Type B pancreatic cell (in vitro differentiated cells): ENCODE measurements around the gene CHST5. TPM values are rescaled to one million over a fixed set of nuclear protein-coding genes. Genes with fewer than 3 reads are reported as not detected.

ENCODE experiments used
- DNase-seq: peaks from one replicate; pipeline ENCODE4 v3.0.0; 2021; ENCODE audit warnings: mixed read lengths; ENCODE audit not compliant: unreplicated experiment; ENCODE audit errors: extremely low spot score
- H3K27ac Mint-ChIP-seq: 2 replicates; pipeline ENCODE4 v1.8.0; 2021; ENCODE audit warnings: mild to moderate bottlenecking, mixed read lengths
- H3K27me3 Mint-ChIP-seq: 2 replicates; pipeline ENCODE4 v1.8.0; 2021; ENCODE audit warnings: mixed read lengths
- H3K36me3 Mint-ChIP-seq: 2 replicates; pipeline ENCODE4 v1.8.0; 2021; ENCODE audit warnings: mixed read lengths
- H3K4me1 Mint-ChIP-seq: one replicate; pipeline ENCODE4 v1.8.0; 2021; ENCODE audit warnings: mixed read lengths; ENCODE audit not compliant: unreplicated experiment
- H3K4me3 Mint-ChIP-seq: 2 replicates; pipeline ENCODE4 v1.8.0; 2021; ENCODE audit warnings: mild to moderate bottlenecking, mixed read lengths
- H3K9me3 Mint-ChIP-seq: 2 replicates; pipeline ENCODE4 v1.8.0; 2021; ENCODE audit warnings: mixed read lengths
- CTCF ChIP-seq: fragments of 200-600 bp; sonication (generic); conservative IDR thresholded peaks from 2 replicates; pipeline ENCODE4 v1.5.0; 2021; ENCODE audit warnings: antibody characterized with exemption, mild to moderate bottlenecking
- total RNA-seq: library from RNA; stranded (reverse); gene quantifications from 2 replicates; pipeline ENCODE4 v1.2.1, GENCODE V29; 2021; ENCODE audit warnings: low replicate concordance

Gene CHST5
- total RNA-seq, 1 donor from 2014 or later: 0.60 TPM

GRCh38 chr16:75576384-75576811 is 40.5 kb upstream of the CHST5 start:
- Mint-ChIP-seq H3K4me1 (no peaks in the 10 kb centered on the region), H3K9me3 (no peaks in the 10 kb centered on the region), H3K36me3 (peaks cover 26% of the 10 kb centered on the region), H3K4me3 (no peak overlapping the region), H3K27me3 (no peaks in the 10 kb centered on the region), H3K27ac (no peak overlapping the region)
- DNase-seq: no peak
- no peak for TF ChIP-seq CTCF

- H3K4me3 Mint-ChIP-seq: no peak overlapping the region
- H3K9me3 Mint-ChIP-seq: no peaks in the 10 kb centered on the region
- no peaks in the 10 kb centered on the region for H3K4me1 Mint-ChIP-seq
- no peaks in the 10 kb centered on the region for H3K27me3 Mint-ChIP-seq
- H3K36me3 Mint-ChIP-seq: peaks cover 26% of the 10 kb centered on the region
- TF ChIP-seq CTCF: no peak
- no peak overlapping the region for H3K27ac Mint-ChIP-seq
- DNase-seq: no peak
Observed at GRCh38 chr16:75575958-75576357, 40.0 kb upstream of the CHST5 start.

- peaks cover 17% of the 10 kb centered on the region for H3K36me3 Mint-ChIP-seq
Observed at GRCh38 chr16:75573955-75574354, 38.0 kb upstream of the CHST5 start.

GRCh38 chr16:75572864-75573542 is 37.1 kb upstream of the CHST5 start:
- TF ChIP-seq CTCF: no peak
- Mint-ChIP-seq H3K4me1 (no peaks in the 10 kb centered on the region), H3K27ac (no peak overlapping the region), H3K27me3 (no peaks in the 10 kb centered on the region), H3K4me3 (no peak overlapping the region), H3K9me3 (no peaks in the 10 kb centered on the region), H3K36me3 (peaks cover 10% of the 10 kb centered on the region)
- no peak for DNase-seq

More at GRCh38 chr16:75573955-75574354, 38.0 kb upstream of the CHST5 start:
- no peak for DNase-seq
- H3K27me3 Mint-ChIP-seq: no peaks in the 10 kb centered on the region
- H3K4me3 Mint-ChIP-seq: no peak overlapping the region
- H3K9me3 Mint-ChIP-seq: no peaks in the 10 kb centered on the region
- no peaks in the 10 kb centered on the region for H3K4me1 Mint-ChIP-seq
- no peak overlapping the region for H3K27ac Mint-ChIP-seq
- TF ChIP-seq CTCF: no peak

- Mint-ChIP-seq H3K4me3 (no peak overlapping the region), H3K36me3 (peaks cover 14% of the 10 kb centered on the region), H3K27me3 (peaks cover 4% of the 10 kb centered on the region), H3K9me3 (no peaks in the 10 kb centered on the region), H3K4me1 (peaks cover 12% of the 10 kb centered on the region), H3K27ac (no peak overlapping the region)
- no peak for DNase-seq
- no peak for TF ChIP-seq CTCF
Observed at GRCh38 chr16:75570396-75571065, 34.6 kb upstream of the CHST5 start.
